PC-9 (cell line): ENCODE results near the gene TFF2.

Experiments
- CTCF ChIP-seq: fragments of 200-600 bp; sonication (generic); conservative IDR thresholded peaks from 2 replicates; pipeline ENCODE4 v1.6.1; 2017; ENCODE audit warnings: mixed run types, antibody characterized with exemption, mild to moderate bottlenecking, moderate library complexity
- EZH2 ChIP-seq: fragments of 200-600 bp; sonication (generic); IDR thresholded peaks from 2 replicates; pipeline ENCODE4 v1.8.0; 2017; ENCODE audit warnings: antibody characterized with exemption, low read depth

GRCh38 chr21:42316891-42317290 lies 33.9 kb downstream of the TFF2 start:
- no peak for TF ChIP-seq CTCF
- no peak for TF ChIP-seq EZH2
